SK-N-SH (cell line): ENCODE results near the gene UNK. TPM values are rescaled to one million over a fixed set of nuclear protein-coding genes. Genes with fewer than 3 reads are reported as not detected.
A peak's percentile ranks its signal among the peaks of the same experiment; 100 is the strongest.

Source experiments
- CTCF ChIA-PET: fragments of 300-600, 350-600 bp; formaldehyde crosslinking; extraction: SDS; loops from one replicate; lab custom pipeline; 2021; lab: Yijun Ruan, JAX
- POLR2A ChIA-PET: fragments of 350-600 bp; sonication (Branson Sonifier 250); formaldehyde crosslinking; extraction: SDS; loops from one replicate; lab custom pipeline; 2020; ENCODE audit warnings: antibody characterized with exemption, inconsistent platforms; lab: Yijun Ruan, JAX
- DNase-seq: peaks from one replicate; pipeline ENCODE4 v3.0.0; 2012
- H2AFZ ChIP-seq: fragments of 200-600 bp; sonication (generic); 2 replicates; pipeline ENCODE4 v1.8.1; 2016; ENCODE audit warnings: antibody characterized with exemption, mild to moderate bottlenecking, low read depth
- H3F3A ChIP-seq: fragments of 200-600 bp; sonication (generic); replicated peaks from 2 replicates; pipeline ENCODE3; 2016; ENCODE audit warnings: antibody characterized with exemption, mild to moderate bottlenecking; ENCODE audit not compliant: insufficient read depth
- H3K27ac ChIP-seq, 2 experiments: fragments of 200-500 bp in 1 of 2; fragments of 200-600 bp in 1 of 2; sonication (Bioruptor generic) in 1 of 2; sonication (generic), shearing (Covaris generic) in 1 of 2; 2 replicates each; pipeline versions ENCODE4 v1.5.1 to v1.6.1; 2014 to 2016; ENCODE audit warnings: low read depth in 2 of 2, inconsistent platforms in 1 of 2, low read length in 1 of 2, mild to moderate bottlenecking in 1 of 2, mixed read lengths in 1 of 2
- H3K27me3 ChIP-seq: fragments of 200-600 bp; sonication (generic), shearing (Covaris generic); 2 replicates; pipeline ENCODE4 v1.6.1; 2016; ENCODE audit warnings: mixed run types; ENCODE audit not compliant: insufficient read depth
- H3K36me3 ChIP-seq, 2 experiments: fragments of 200-500 bp in 1 of 2; fragments of 200-600 bp in 1 of 2; sonication (Bioruptor generic) in 1 of 2; sonication (generic) in 1 of 2; replicated peaks in 1 of 2; 2 replicates each; pipeline versions ENCODE3 to v1.5.1; 2014 to 2016; ENCODE audit warnings: low read length in 1 of 2, mild to moderate bottlenecking in 1 of 2; ENCODE audit not compliant: insufficient read depth in 2 of 2, control insufficient read depth in 1 of 2
- H3K4me1 ChIP-seq, 2 experiments: fragments of 200-500 bp in 1 of 2; fragments of 200-600 bp in 1 of 2; sonication (Bioruptor generic) in 1 of 2; sonication (generic), shearing (Covaris generic) in 1 of 2; 2 replicates each; pipeline versions ENCODE4 v1.5.1 to v1.6.1; 2014 to 2016; ENCODE audit warnings: low read depth in 1 of 2, low read length in 1 of 2, mixed run types in 1 of 2; ENCODE audit not compliant: insufficient read depth in 2 of 2, control insufficient read depth in 1 of 2
- H3K4me2 ChIP-seq: fragments of 200-600 bp; sonication (generic), shearing (Covaris generic); 2 replicates; pipeline ENCODE4 v1.6.1; 2017; ENCODE audit warnings: mixed run types
- H3K4me3 ChIP-seq, 2 experiments: fragments of 200-500 bp in 1 of 2; fragments of 200-600 bp in 1 of 2; sonication (Bioruptor generic) in 1 of 2; sonication (generic), shearing (Covaris generic) in 1 of 2; 2 replicates each; pipeline versions ENCODE4 v1.5.1 to v1.8.1; 2014 to 2016; ENCODE audit warnings: low read depth in 2 of 2, inconsistent platforms in 1 of 2, low read length in 1 of 2, mild to moderate bottlenecking in 1 of 2, mixed read lengths in 1 of 2, moderate library complexity in 1 of 2
- H3K79me2 ChIP-seq: fragments of 200-600 bp; sonication (generic); 2 replicates; pipeline ENCODE4 v1.8.1; 2017; ENCODE audit warnings: mild to moderate bottlenecking; ENCODE audit not compliant: insufficient read depth
- H3K9ac ChIP-seq: fragments of 200-600 bp; sonication (generic); 2 replicates; pipeline ENCODE4 v1.6.1; 2017; ENCODE audit warnings: mixed run types
- H3K9me2 ChIP-seq: fragments of 200-600 bp; sonication (generic); 2 replicates; pipeline ENCODE4 v1.6.1; 2017; ENCODE audit warnings: mixed run types
- H3K9me3 ChIP-seq: fragments of 200-600 bp; sonication (generic); 2 replicates; pipeline ENCODE4 v1.6.1; 2017; ENCODE audit warnings: mixed run types, mild to moderate bottlenecking, moderate library complexity
- H4K20me1 ChIP-seq: fragments of 200-600 bp; sonication (generic); 2 replicates; pipeline ENCODE4 v1.6.1; 2017; ENCODE audit warnings: mild to moderate bottlenecking, mixed run types; ENCODE audit not compliant: insufficient read depth
- EP300 ChIP-seq, 2 experiments: IDR thresholded peaks; 2 replicates each; pipeline versions ENCODE4 v1.4.0 to v1.6.1; 2012; ENCODE audit warnings: borderline replicate concordance in 1 of 2, low read depth in 1 of 2, low read length in 1 of 2
- FOXJ3 ChIP-seq: sonication (generic); formaldehyde crosslinking; IDR thresholded peaks from 2 replicates; pipeline ENCODE4 v1.5.1; 2020; ENCODE audit warnings: mild to moderate bottlenecking, missing genetic modification reagents
- GATA2 ChIP-seq: sonication (generic); formaldehyde crosslinking; IDR thresholded peaks from 2 replicates; pipeline ENCODE4 v1.5.0; 2020; ENCODE audit warnings: mild to moderate bottlenecking, missing genetic modification reagents
- NFIC ChIP-seq: IDR thresholded peaks from 2 replicates; pipeline ENCODE4 v1.4.0; 2012; ENCODE audit warnings: borderline replicate concordance
- POLR2AphosphoS5 ChIP-seq: IDR thresholded peaks from 2 replicates; pipeline ENCODE4 v1.6.1; 2012; ENCODE audit warnings: low read depth, low read length
- TCF12 ChIP-seq: IDR thresholded peaks from 2 replicates; pipeline ENCODE4 v1.4.0; 2012
- WGBS: methylation state at CpG from one replicate; pipeline ENCODE4 v1.1.6; 2017; ENCODE audit warnings: low lambda C conversion rate; 5-methylcytosine and 5-hydroxymethylcytosine counted together
- polyA plus RNA-seq, 3 experiments: library from polyadenylated mRNA; depleted of rRNA; stranded (reverse); fragments of >200 nt; gene quantifications; 2 replicates each; pipeline ENCODE4 v1.2.3, GENCODE V29; 2012
- TF ChIP-seq, protein P1 (sequence below): fragments of 200-600 bp; sonication (generic); IDR thresholded peaks from 2 replicates; pipeline ENCODE4 v1.6.1; 2017; ENCODE audit warnings: antibody characterized with exemption, mild to moderate bottlenecking, moderate library complexity

UNK gene
- polyA plus RNA-seq, 1 of the 3 experiments (the other 2 are of a cell fraction): 24.8 TPM

DNA sequence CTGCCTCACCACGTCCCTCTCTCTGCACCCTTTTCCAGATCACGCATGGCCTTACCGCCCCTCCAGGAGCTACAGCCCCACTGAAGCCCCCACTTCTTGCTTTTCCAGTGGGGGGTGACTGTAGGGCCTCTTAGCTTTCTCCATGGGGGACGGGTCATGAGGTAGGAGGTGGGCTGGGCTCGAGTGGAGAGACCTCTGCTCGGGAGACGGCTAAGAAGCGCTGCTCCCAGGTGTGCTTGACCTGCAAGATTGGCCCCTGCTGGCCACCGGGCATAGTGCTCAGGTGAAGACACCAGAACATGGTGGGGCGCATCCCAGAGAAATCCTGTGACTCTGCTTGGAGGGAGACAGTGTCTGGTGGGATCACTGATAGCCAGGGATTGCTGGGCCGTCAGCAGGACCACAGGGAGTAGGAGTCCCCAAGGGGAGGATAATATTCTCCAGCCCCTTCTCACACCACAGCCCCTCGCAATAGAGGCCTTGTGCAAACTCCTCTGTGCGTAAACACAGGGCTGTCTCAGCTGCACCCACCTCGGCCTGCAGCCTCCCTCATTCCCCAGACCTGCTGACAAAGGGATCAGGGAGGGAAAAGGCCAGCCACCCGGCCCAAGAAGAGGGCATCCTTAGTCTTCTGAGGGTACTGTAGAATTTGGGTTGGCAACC, 10.7 kb upstream of the UNK start:
- 93% methylated on average over 13 of the region's 15 CpGs for WGBS
- ChIA-PET CTCF (interaction anchor here (1.1 to 11.7 kb wide), 9 partner anchors 10 to 52 kb away, joined by 4 to 111 read pairs (median 17); partner anchors contain the start of genes GALK1 and UNK), POLR2A (interaction anchor here (1.0 to 7.6 kb wide), 13 partner anchors 11 to 257 kb away, joined by 3 to 161 read pairs (median 9); partner anchors contain the start of genes GALK1, TSEN54 and UNK)
- no peak for TF ChIP-seq FOXJ3 (CRISPR knock-in tag)
- TF ChIP-seq, protein P1, sequence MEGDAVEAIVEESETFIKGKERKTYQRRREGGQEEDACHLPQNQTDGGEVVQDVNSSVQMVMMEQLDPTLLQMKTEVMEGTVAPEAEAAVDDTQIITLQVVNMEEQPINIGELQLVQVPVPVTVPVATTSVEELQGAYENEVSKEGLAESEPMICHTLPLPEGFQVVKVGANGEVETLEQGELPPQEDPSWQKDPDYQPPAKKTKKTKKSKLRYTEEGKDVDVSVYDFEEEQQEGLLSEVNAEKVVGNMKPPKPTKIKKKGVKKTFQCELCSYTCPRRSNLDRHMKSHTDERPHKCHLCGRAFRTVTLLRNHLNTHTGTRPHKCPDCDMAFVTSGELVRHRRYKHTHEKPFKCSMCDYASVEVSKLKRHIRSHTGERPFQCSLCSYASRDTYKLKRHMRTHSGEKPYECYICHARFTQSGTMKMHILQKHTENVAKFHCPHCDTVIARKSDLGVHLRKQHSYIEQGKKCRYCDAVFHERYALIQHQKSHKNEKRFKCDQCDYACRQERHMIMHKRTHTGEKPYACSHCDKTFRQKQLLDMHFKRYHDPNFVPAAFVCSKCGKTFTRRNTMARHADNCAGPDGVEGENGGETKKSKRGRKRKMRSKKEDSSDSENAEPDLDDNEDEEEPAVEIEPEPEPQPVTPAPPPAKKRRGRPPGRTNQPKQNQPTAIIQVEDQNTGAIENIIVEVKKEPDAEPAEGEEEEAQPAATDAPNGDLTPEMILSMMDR: peak; percentile 28; the same call in 1 of the 2 replicates
- H3K27me3 ChIP-seq: no peaks in the 10 kb centered on the region
- no peak overlapping the region for H3K27ac ChIP-seq
- H3K4me2 ChIP-seq: no peak overlapping the region
- DNase-seq: peak; percentile 30
- H3K79me2 ChIP-seq: peaks cover 26% of the 10 kb centered on the region
- H4K20me1 ChIP-seq: peaks cover 49% of the 10 kb centered on the region
- peaks cover 46% of the 10 kb centered on the region for H3F3A ChIP-seq
- no peaks in the 10 kb centered on the region for H3K9me3 ChIP-seq
- H3K36me3 ChIP-seq: peaks cover 27 to 30% of the 10 kb centered on the region in 2 experiments
- no peaks in the 10 kb centered on the region for H3K9me2 ChIP-seq
- peaks cover 9 to 18% of the 10 kb centered on the region in 2 experiments; a peak in 3 of 4 replicates for H3K4me1 ChIP-seq
- H3K4me3 ChIP-seq: no peak overlapping the region
- no peak overlapping the region for H2AFZ ChIP-seq
- H3K9ac ChIP-seq: no peak overlapping the region

DNA sequence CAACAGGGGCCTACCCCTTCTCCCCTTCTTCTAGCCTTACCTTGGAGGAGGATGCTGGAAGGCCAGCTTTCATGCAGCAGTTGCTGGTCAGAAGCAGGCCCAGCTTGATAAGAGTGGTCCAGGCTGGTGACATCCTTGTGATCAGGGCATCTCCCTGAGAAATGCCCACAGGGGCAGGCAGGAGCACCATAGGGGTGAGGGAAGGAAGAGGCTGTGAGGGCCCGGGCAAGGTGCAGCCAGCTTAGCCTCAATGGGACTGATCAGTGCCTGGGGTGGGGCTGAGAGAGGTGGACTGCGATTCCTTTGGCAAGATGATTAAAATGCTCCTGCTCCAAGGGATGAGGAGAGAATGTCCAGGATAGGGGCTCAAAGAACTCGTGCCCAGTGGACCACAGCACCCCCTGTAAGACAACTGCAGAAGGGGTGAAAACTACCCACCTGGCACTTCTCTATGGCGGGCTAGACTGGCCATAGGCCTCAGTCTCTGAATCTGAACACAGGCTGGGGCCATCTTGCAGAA, 10.1 kb upstream of the UNK start:
- CTCF ChIA-PET: interaction anchor here (2.0 to 11.7 kb wide), 6 partner anchors 9 to 103 kb away, joined by 4 to 111 read pairs (median 28); partner anchors contain the start of genes GALK1 and UNK
- H4K20me1 ChIP-seq: peaks cover 55% of the 10 kb centered on the region

DNA sequence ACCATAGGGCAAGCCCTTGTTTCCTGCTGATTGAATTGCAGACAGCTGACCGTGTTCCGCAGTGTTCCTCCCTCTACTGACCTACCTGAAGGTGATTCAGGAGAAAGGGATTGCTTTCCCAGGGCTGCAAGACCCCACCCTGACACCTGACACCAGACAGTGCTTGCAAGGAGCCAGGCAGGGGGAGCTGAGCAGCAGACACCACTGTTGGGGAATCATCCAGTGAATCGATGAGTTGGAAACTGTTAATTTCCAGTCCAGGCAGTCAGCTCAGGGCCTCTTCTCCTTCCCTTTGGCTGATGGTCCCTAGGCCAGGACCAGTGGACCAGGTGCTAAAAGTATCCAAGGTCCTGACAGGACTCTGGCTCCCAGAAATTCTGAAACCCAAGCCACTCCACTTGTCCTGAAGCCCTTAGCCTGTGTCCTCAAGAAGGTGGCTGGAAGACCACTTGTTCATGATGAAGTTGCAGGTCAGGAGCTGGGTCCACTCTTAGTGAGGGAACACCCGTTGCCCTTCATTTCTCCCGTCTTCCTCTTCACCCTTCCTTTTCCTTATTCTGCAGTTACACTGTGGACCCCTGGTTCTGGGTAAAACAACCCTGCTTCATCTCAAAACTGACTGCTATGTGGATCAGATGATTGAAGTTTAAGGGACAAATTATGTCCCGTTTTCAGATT, 9.5 kb upstream of the UNK start:
- peaks cover 27 to 31% of the 10 kb centered on the region in 2 experiments for H3K36me3 ChIP-seq
- POLR2A ChIA-PET: interaction anchor here (0.6 to 7.6 kb wide), 18 partner anchors 7 to 228 kb away, joined by 3 to 161 read pairs (median 6); partner anchors contain the start of genes GALK1, TRIM65, UNK and WBP2
- H3F3A ChIP-seq: peaks cover 49% of the 10 kb centered on the region
- H4K20me1 ChIP-seq: peaks cover 55% of the 10 kb centered on the region
- 86% methylated on average over 6 of the region's 6 CpGs for WGBS
- H3K4me1 ChIP-seq: peaks cover 9 to 13% of the 10 kb centered on the region in 2 experiments; a peak in 3 of 4 replicates
- H3K27ac ChIP-seq: no peak overlapping the region
- no peak overlapping the region for H2AFZ ChIP-seq
- no peaks in the 10 kb centered on the region for H3K27me3 ChIP-seq
- DNase-seq: peak; percentile 33
- no peaks in the 10 kb centered on the region for H3K9me2 ChIP-seq
- peaks cover 32% of the 10 kb centered on the region for H3K79me2 ChIP-seq
- H3K9me3 ChIP-seq: no peaks in the 10 kb centered on the region
- TF ChIP-seq POLR2AphosphoS5 (peak; percentile 70), TCF12 (no peak)
- H3K9ac ChIP-seq: no peak overlapping the region
- CTCF ChIA-PET: interaction anchor here (2.0 to 11.7 kb wide), 7 partner anchors 9 to 102 kb away, joined by 4 to 111 read pairs (median 33); partner anchors contain the start of genes GALK1 and UNK
- H3K4me3 ChIP-seq: no peak overlapping the region
- no peak overlapping the region for H3K4me2 ChIP-seq

More for the DNA sequence above, 10.1 kb upstream of the UNK start:
- 96% methylated on average over 3 of the region's 4 CpGs for WGBS
- H3K79me2 ChIP-seq: peaks cover 32% of the 10 kb centered on the region
- POLR2A ChIA-PET: interaction anchor here (0.8 to 7.6 kb wide), 15 partner anchors 10 to 229 kb away, joined by 3 to 161 read pairs (median 8); partner anchors contain the start of genes GALK1, TRIM65, UNK and WBP2
- no peak overlapping the region for H3K4me2 ChIP-seq
- H3K9me2 ChIP-seq: no peaks in the 10 kb centered on the region
- peaks cover 47% of the 10 kb centered on the region for H3F3A ChIP-seq
- H3K36me3 ChIP-seq: peaks cover 27 to 31% of the 10 kb centered on the region in 2 experiments
- peak; percentile 34 for DNase-seq
- H3K4me3 ChIP-seq: no peak overlapping the region
- H2AFZ ChIP-seq: no peak overlapping the region
- no peaks in the 10 kb centered on the region for H3K9me3 ChIP-seq
- no peak overlapping the region for H3K27ac ChIP-seq
- peaks cover 9 to 14% of the 10 kb centered on the region in 2 experiments; a peak in 3 of 4 replicates for H3K4me1 ChIP-seq
- TF ChIP-seq GATA2 (CRISPR knock-in tag) (no peak), NFIC (no peak), EP300 (IDR thresholded peaks at IDR 0.05; ENCODE audit: borderline replicate concordance in 1 of 2, low read depth in 1 of 2, low read length in 1 of 2) (no peak)
- no peaks in the 10 kb centered on the region for H3K27me3 ChIP-seq
- H3K9ac ChIP-seq: no peak overlapping the region
